OCI-LY7 (cell line): ENCODE results near the gene CRYBG1.

Experiments
- EZH2phosphoT487 ChIP-seq: fragments of 200-600 bp; sonication (generic); IDR thresholded peaks from 2 replicates; pipeline ENCODE4 v1.6.1; 2018; ENCODE audit warnings: low read depth, borderline replicate concordance, mild to moderate bottlenecking, mixed run types, antibody characterized with exemption, low read length, moderate library complexity, mixed read lengths
- TF ChIP-seq, protein P1 (sequence below): fragments of 200-600 bp; sonication (generic); conservative IDR thresholded peaks from 2 replicates; pipeline ENCODE4 v1.5.1; 2014; ENCODE audit warnings: mild to moderate bottlenecking, antibody characterized with exemption, low read length, moderate library complexity, mixed read lengths

DNA sequence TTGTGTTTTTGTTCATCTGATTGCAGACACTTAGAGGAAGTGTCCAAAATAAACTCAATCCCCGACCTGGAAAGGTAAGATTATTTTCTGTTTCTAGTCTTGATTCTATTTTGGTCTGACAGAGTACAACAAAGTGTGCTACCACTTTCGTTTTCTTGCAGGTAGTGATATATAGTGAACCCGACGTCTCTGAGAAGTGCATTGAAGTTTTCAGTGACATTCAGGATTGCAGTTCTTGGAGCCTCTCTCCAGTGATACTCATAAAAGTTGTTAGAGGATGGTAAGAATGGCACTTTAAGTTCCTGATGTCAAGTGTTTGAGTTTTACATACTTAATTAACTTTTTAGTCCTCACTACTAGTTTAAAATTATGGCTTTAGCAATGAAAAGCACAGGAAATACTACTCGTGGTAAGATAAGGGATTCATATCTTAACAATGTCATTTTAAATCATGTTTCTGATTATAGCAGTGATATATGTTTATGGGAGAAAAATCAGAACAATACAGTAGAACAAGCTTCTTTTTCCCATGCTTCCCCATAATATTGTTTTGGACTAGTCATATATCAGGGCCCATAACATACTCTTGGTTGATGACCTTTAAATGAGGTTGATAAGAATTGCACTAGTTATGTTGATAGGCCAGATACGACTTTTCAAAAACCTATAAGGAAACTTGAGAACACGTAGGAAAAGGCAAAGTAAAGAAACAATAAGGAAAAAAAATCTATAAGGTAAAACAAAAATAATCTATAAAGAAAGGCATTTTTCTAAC, 164.8 kb downstream of the CRYBG1 start:
- TF ChIP-seq, protein P1, sequence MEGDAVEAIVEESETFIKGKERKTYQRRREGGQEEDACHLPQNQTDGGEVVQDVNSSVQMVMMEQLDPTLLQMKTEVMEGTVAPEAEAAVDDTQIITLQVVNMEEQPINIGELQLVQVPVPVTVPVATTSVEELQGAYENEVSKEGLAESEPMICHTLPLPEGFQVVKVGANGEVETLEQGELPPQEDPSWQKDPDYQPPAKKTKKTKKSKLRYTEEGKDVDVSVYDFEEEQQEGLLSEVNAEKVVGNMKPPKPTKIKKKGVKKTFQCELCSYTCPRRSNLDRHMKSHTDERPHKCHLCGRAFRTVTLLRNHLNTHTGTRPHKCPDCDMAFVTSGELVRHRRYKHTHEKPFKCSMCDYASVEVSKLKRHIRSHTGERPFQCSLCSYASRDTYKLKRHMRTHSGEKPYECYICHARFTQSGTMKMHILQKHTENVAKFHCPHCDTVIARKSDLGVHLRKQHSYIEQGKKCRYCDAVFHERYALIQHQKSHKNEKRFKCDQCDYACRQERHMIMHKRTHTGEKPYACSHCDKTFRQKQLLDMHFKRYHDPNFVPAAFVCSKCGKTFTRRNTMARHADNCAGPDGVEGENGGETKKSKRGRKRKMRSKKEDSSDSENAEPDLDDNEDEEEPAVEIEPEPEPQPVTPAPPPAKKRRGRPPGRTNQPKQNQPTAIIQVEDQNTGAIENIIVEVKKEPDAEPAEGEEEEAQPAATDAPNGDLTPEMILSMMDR, result no peak
- no peak for TF ChIP-seq EZH2phosphoT487
